HG03432 (cell line): ENCODE data around the gene TMEM191C.
"Not testable (repeated sequence)": the region's sequence is repeated elsewhere in the genome, so short reads cannot be mapped to it uniquely, and the experiment has no call there.

Experiments
- ATAC-seq: cut with Tn5 transposase; IDR thresholded peaks from one replicate; pipeline ENCODE4 v1.9.1; 2021; ENCODE audit warnings: mild to moderate bottlenecking, moderate library complexity; ENCODE audit not compliant: unreplicated experiment

TMEM191C gene

GRCh38 chr22:21467337-21468193, at the start of gene TMEM191C:
TSS of gene TMEM191C (plus strand) at chr22:21467387. CDS start at chr22:21467460, 73 bp downstream.
- peak; percentile 27 for ATAC-seq

- peak; percentile 33 for ATAC-seq
Observed at GRCh38 chr22:21417853-21418252, 49.3 kb upstream of the TMEM191C start.

GRCh38 chr22:21418974-21419638, 48.1 kb upstream of the TMEM191C start:
- not testable (repeated sequence) for ATAC-seq

GRCh38 chr22:21420180-21420763, 46.9 kb upstream of the TMEM191C start:
- not testable (repeated sequence) for ATAC-seq

GRCh38 chr22:21424084-21424709, 43.0 kb upstream of the TMEM191C start:
- not testable (repeated sequence) for ATAC-seq

GRCh38 chr22:21434378-21435233, 32.6 kb upstream of the TMEM191C start:
- ATAC-seq: not testable (repeated sequence)

GRCh38 chr22:21435998-21436810, 31.0 kb upstream of the TMEM191C start:
- ATAC-seq: not testable (repeated sequence)

GRCh38 chr22:21438013-21438412, 29.2 kb upstream of the TMEM191C start:
- ATAC-seq: not testable (repeated sequence)

GRCh38 chr22:21440018-21440636, 27.1 kb upstream of the TMEM191C start:
- ATAC-seq: not testable (repeated sequence)

GRCh38 chr22:21440676-21441075, 26.5 kb upstream of the TMEM191C start:
- ATAC-seq: not testable (repeated sequence)

GRCh38 chr22:21441170-21441569, 26.0 kb upstream of the TMEM191C start:
- not testable (repeated sequence) for ATAC-seq

GRCh38 chr22:21442123-21442522, 25.1 kb upstream of the TMEM191C start:
- ATAC-seq: not testable (repeated sequence)

GRCh38 chr22:21442646-21443045, 24.5 kb upstream of the TMEM191C start:
- ATAC-seq: not testable (repeated sequence)

- ATAC-seq: no peak
Observed at GRCh38 chr22:21443057-21443734, 24.0 kb upstream of the TMEM191C start.

GRCh38 chr22:21443735-21444421, 23.3 kb upstream of the TMEM191C start:
- no peak for ATAC-seq

- ATAC-seq: no peak
Observed at GRCh38 chr22:21444701-21445436, 22.3 kb upstream of the TMEM191C start.
